GM12873 (cell line): ENCODE results near the gene PCSK4.

Source experiments
- CTCF ChIP-seq: IDR thresholded peaks from 2 replicates; pipeline ENCODE4 v1.5.1; 2012; ENCODE audit warnings: low read depth, mild to moderate bottlenecking, moderate library complexity, low read length, control low read depth; ENCODE audit not compliant: insufficient read depth; ENCODE audit errors: missing control alignments

PCSK4 gene

DNA sequence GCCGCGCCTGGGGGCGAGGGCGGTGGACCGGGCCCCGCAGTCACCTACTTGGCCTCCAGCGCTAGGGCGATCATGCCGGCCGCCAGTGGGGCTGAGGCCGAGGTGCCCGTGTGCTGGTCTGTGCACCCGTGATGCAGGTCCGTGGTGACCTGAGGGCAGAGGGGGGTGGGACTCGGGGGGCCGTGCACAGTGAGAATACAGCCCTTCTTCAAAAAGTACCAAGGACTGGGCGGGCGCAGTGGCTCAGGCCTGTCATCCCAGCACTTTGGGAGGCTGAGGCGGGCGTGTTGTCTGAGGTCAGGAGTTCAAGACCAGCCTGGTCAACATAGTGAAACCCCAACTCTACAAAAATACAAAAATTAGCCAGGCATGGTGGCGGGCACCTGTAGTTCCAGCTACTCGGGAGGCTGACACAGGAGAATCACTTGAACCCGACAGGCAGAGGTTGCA is 6.1 kb downstream of the PCSK4 start:
- TF ChIP-seq CTCF, result no peak

GRCh38 chr19:1483131-1483978 is 6.8 kb downstream of the PCSK4 start:
- TF ChIP-seq CTCF, result no peak

DNA sequence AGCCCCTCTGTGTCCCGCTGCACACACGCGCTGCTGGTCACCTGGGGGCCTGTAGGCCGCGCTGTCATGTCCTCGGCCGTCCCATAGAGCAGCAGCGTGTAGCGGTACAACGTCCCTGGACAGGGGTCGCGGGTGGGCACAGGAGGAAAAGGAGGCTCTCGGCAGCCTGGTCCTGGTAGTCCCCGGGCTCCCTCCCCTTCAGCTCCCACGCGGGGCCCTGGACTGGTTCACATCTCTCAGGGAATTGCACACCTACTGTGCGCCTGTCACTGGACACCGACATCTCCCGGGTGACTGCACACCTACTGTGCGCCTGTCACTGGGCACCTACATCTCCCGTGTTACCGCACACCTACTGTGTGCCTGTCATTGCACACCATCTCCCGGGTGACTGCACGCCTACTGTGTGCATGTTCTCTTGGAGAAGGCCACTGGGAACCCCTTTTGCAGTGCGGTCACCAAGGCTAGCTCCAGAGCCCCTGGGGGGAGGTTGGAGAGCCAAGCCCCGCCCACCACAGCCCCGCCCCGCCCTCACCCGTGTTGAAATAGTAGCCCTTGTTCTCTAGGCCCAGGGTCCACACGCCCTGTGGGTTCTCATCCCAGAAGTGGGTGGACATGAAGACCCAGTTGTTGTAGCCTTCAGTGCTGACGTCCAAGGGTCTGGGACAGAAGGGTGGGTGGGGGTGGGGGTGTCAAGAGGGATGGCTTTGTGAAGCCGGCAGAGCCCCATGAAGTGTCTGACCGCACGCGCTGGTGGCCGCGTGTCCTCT is 7.6 kb downstream of the PCSK4 start:
- no peak for TF ChIP-seq CTCF

- TF ChIP-seq CTCF, result no peak
Measured at GRCh38 chr19:1481893-1482360, 8.2 kb downstream of the PCSK4 start.

DNA sequence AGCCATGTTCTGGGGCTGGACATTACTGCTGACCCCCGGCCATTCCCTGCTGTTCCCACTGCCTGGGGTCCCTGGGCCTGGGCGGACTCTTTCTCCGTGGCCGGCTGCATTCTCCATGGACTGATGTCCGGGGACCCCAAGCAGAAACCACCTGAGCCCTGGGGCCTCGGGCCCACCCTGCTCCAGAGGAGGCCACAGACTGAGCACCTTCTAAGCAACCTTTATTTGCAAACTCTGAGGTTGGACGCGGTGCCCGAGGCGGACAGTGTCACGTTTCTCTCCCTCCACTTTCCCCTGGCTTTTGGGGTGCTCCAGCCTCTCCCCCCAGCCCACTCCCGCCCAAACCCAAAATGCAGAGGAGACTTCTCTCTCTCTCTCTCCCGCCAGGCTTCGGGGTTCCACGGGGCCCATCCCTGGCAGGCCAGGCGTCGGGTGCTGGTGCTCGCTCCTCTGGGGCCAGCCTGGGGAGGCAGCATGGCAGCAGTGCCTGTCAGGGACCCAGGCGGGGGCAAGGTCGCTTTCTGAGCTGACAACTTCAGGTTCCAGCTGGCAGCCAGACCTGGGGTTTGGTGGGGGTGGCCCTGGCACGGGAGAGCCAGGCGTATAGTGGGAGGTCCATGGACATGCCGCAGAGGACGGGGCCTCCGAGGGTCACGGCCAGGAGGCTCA is 8.8 kb downstream of the PCSK4 start:
- no peak for TF ChIP-seq CTCF

GRCh38 chr19:1478934-1479707 is 11.0 kb downstream of the PCSK4 start, which contains the start of gene C19orf25:
TSS of gene C19orf25 (minus strand) at chr19:1479215. CDS start at chr19:1478903, 312 bp downstream.
- no peak for TF ChIP-seq CTCF
